DMS79 treated with DMSO at 0.1 percent for 48 hours (cell line): ENCODE data around the gene ACO2.
"Not testable (repeated sequence)": the region's sequence is repeated elsewhere in the genome, so short reads cannot be mapped to it uniquely, and the experiment has no call there.

Experiments
- DNase-seq: peaks from one replicate; lab custom pipeline; 2025; lab: John Stamatoyannopoulos, UW

Gene ACO2

GRCh38 chr22:41572305-41572704, 103.4 kb downstream of the ACO2 start:
- not testable (repeated sequence) for DNase-seq

- DNase-seq: no peak
Observed at GRCh38 chr22:41573677-41574076, 104.8 kb downstream of the ACO2 start.

- DNase-seq: no peak
Observed at GRCh38 chr22:41574847-41575381, 106.0 kb downstream of the ACO2 start.

- no peak for DNase-seq
Observed at GRCh38 chr22:41575533-41575932, 106.6 kb downstream of the ACO2 start.

GRCh38 chr22:41576877-41577276, 108.0 kb downstream of the ACO2 start:
- DNase-seq: no peak

- DNase-seq: no peak
Observed at GRCh38 chr22:41578114-41578513, 109.2 kb downstream of the ACO2 start.
